ENCODE results near the gene SCT. TPM values are rescaled to one million over a fixed set of nuclear protein-coding genes. Genes with fewer than 3 reads are reported as not detected.

SCT gene
- total RNA-seq, 1 donor from 2014 or later: not detected

DNA sequence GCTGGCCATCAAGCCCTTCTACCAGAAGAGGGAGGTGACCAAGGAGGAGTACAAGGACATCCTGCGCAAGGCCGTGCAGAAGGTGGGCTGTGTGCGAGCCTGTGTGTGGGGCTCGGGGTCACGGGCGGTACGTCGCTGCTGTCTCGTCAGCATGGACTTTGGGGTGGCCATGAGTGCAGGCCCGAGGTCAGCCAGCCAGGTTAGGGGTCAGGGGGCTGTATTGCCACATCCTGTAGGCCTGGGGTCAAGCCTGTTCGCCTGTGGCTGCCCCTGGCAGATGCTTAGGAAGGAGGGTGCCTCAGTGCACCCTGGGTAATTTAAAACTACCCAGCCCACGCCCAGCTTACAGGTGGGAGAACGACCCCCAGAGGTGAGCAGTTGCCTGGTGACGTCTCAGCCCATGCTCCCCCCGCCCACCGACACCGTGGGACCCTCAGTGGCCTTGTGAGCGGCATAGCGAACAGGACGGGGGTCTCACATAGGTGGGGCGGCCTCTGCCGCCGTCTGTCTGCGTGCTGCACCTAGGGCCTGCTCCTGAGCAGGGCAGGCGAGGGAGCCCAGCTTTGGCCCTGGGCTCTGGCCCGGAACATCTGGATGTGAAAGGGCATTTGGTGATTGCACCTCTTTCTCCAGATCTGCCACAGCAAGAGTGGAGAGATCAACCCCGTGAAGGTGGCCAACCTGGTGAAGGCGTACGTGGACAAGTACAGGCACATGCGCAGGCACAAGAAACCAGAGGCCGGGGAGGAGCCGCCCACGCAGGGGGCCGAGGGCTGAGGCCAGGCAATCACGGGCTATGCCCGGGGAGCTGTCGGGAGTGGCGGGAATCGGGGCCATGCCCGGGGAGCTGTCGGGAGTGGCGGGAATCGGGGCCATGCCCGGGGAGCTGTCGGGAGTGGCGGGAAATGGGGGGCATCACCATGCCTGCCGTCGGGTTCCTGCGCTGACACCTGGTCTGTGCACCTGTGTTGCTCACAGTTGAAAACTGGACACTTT lies 15.7 kb downstream of the SCT start:
- DNase-seq (ENCODE audit: low read depth in 2 of 2): no peak

DNA sequence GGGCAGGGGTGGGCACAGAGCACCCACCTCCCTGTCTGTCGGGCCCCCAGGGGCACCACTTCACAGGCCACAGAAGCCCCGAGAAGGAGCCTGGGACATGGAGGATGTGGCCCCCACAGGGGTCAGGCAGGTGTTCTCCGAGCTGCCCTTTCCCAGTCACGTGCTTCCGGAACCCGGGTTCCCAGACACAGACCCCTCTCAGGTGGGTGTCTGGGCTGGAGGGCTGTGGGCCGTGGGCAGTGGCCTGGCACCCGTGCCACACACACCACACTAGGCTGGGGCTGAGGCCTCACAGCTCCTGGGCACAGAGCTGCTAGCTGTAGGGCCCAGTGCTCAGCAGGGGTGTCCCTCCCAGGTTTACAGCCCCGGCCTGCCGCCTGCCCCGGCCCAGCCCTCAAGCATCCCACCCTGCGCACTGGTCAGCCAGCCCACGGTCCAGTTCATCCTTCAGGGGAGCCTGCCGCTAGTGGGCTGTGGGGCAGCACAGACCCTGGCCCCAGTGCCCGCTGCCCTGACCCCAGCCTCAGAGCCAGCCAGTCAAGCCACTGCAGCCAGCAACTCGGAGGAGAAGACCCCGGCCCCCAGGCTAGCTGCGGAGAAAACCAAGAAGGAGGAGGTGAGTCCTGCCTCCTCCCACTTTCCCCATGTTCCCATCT lies 16.7 kb downstream of the SCT start:
- no peak for DNase-seq (ENCODE audit: low read depth in 2 of 2)

- DNase-seq (ENCODE audit: low read depth in 2 of 2): no peak
These were observed 17.6 kb downstream of the SCT start for GRCh38 chr11:609341-609811.

- peak in 1 of 2 donors; percentile 65 for DNase-seq (ENCODE audit: low read depth in 2 of 2)
These were observed 18.2 kb downstream of the SCT start for GRCh38 chr11:608791-609251.

- no peak for DNase-seq (ENCODE audit: low read depth in 2 of 2)
These were observed 18.9 kb downstream of the SCT start for GRCh38 chr11:607971-608659.

DNA sequence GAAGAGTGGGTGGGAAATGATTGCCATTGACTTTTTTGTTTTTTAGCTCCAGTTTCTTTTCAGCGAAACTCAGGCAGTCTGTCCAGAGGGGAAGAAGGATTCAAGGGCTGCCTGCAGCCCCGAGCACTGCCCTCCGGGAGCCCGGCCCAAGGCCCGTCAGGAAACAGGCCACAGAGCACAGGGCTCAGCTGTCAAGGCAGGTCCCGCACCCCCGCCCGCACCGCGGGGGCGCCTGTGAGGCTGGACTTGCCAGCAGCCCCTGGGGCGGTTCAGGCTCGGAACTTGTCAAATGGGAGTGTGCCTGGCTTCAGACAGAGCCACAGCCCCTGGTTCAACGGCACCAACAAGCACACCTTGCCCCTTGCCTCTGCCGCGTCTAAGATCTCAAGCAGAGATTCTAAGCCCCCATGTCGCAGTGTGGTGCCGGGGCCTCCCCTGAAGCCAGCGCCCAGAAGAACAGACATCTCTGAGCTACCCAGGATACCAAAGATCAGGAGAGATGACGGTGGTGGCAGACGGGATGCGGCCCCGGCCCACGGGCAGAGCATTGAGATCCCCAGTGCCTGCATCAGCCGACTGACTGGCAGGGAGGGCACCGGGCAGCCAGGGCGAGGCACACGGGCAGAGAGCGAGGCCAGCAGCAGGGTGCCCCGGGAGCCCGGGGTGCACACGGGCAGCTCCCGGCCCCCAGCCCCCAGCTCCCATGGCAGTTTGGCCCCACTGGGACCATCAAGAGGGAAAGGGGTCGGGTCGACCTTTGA lies 19.8 kb downstream of the SCT start:
- no peak for DNase-seq (ENCODE audit: low read depth in 2 of 2)

DNA sequence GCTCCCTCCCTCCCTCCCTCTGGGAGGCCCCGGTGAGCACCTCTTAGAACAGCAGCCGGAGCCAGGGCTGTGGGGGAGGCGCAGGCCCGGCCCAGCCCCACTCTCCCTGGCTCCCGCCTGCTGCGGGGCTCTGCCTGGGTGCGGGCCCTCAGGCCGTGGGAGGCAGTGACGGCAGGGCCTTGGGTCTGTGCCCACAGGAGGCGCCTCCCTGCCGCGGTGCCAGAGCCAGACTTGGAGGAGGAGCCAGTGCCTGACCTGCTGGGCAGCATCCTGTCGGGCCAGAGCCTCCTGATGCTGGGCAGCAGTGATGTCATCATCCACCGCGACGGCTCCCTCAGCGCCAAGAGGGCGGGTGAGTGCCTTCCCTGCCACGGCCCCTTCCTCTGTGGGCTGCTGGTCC lies 20.7 kb downstream of the SCT start:
- peak in 1 of 2 donors; percentile 32 for DNase-seq (ENCODE audit: low read depth in 2 of 2)

DNA sequence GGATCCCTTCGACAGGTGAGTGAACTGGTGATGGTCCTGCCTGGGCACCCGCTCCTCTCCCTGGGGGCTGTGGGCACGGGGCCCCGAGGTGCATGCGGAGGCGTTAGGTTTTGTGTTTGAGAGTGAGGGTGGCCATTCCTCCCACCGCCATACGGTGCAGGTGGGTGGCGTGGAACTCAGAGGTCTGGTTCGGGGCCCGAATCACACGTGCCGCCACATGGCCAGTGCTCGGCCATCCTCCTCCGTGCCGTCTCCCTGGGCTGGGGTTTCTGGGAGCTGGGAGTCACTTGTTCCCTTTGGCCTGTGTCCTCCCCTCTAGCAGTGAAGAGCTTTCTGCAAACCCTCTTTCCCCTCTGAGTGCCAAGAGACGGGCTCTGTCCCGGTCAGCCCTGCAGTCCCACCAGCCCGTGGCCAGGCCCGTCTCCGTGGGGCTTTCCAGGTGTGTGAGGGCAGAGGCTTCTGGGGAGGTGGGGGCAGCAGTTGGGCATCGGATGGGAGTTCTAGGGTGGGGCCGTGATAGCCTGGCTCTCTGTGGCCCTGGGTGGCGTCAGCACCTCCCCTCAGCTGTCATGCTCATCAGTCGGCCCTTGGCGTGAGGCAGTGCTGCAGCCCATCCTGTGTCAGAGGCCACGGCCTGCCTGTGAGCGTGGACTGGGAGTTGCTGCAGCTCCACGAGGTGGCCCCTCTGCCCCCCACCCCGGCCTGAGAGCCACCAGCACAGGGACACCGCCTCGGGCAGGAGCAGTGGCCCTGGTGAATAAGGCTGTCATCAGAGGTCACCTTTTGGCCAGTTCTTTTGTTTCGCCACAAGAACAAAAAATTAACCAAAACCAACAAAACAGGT lies 21.5 kb downstream of the SCT start:
- no peak for DNase-seq (ENCODE audit: low read depth in 2 of 2)

GRCh38 chr11:603154-603553 lies 23.8 kb downstream of the SCT start:
- no peak for DNase-seq (ENCODE audit: low read depth in 2 of 2)

- DNase-seq (ENCODE audit: low read depth in 2 of 2): no peak
These were observed 25.3 kb downstream of the SCT start for GRCh38 chr11:601573-602245.

DNA sequence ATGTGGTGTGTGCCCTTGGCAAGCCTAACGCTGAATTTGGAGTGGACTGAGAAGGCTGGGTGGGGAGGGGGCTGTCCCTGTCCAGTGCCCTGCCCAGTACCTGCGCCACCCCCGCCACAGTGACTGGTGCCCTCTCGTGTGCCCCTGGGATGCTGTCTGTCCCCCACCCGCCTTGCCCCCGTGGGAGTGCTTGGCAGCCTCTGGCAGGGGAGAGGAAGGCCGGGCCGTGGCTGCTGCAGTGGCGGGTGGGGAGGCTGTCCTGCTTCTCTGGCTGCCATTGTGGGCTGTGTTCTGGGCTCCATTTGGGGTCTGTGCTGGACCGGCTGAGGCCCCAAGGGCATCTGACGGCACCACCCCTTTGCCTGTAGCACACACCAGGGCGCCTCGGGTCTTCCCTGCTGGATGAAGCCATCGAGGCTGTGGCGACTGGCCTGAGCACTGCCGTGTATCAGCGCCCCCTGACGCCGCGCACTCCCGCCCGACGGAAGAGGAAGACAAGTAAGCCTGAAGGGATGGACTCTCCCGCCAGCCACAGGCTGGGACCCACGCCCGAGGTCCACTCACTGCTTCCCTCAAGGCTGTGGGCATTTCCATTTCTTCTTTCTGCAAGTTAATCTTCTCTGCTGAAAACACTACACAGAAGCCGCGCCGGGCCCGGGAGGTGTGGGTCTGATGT lies 28.8 kb downstream of the SCT start:
- no peak for DNase-seq (ENCODE audit: low read depth in 2 of 2)

GRCh38 chr11:597166-597725 lies 29.7 kb downstream of the SCT start:
- no peak for DNase-seq (ENCODE audit: low read depth in 2 of 2)

GRCh38 chr11:596374-596773 lies 30.6 kb downstream of the SCT start:
- DNase-seq (ENCODE audit: low read depth in 2 of 2): no peak

GRCh38 chr11:595400-595799 lies 31.6 kb downstream of the SCT start:
- DNase-seq (ENCODE audit: low read depth in 2 of 2): no peak

- no peak for DNase-seq (ENCODE audit: low read depth in 2 of 2)
These were observed 33.6 kb downstream of the SCT start for GRCh38 chr11:593347-593746.

DNA sequence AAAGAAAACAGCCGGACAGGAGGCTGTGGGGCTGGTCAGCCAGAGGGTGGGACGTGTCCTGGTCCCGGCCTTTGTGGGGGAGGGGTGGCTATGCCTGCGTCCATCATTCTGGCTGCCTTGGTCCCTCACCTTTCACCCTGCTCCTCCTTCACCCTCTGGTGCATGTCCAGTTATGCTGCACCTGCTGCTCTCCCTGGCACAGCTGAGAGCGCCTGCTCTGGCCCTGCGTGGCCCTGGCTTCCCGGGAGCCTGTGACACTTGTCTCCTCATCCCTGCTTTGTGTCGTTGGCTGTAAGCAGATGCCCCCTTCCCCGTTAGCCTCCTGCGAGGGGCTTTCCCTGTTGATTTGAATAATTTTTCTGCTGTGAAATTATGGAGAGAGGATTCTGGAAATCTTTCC lies 34.1 kb downstream of the SCT start:
- DNase-seq (ENCODE audit: low read depth in 2 of 2): no peak

DNA sequence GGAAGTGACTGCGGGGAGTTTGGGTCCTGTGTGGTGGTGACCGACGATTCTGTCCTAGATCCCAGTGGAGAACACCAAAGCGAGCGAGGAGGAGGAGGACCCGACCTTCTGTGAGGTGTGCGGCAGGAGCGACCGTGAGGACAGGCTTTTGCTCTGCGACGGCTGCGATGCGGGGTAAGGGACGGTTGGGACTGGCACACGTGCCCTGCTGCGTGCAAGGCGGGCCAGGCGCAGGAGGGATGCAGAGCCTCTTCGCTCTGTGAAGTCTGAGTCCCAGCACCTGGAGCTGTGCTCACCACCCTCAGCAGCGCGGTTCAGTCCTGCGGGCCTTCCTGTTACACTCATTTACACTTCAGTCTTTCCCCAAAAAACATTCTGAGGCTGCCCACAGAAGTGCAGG lies 34.5 kb downstream of the SCT start:
- DNase-seq (ENCODE audit: low read depth in 2 of 2): no peak

DNA sequence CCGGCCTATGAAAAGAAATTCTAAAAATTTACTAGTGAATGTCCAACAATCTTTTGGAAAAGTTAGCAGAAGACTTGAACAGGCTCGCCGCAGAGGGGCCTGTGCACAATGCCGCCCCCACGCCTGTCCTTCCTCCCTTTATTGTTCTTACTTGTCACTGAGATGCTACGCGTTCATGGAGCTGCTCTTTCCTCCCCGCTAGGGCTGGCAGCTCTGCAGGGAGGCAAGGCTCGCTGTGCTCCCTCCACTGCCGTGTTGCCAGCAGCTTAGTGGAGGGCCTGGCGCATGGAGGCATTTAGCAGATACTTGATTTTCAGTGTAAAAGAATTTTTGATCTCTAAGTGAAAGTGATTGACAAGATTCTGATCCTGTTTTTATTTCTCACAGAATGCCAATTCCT lies 36.0 kb downstream of the SCT start:
- DNase-seq (ENCODE audit: low read depth in 2 of 2): no peak

DNA sequence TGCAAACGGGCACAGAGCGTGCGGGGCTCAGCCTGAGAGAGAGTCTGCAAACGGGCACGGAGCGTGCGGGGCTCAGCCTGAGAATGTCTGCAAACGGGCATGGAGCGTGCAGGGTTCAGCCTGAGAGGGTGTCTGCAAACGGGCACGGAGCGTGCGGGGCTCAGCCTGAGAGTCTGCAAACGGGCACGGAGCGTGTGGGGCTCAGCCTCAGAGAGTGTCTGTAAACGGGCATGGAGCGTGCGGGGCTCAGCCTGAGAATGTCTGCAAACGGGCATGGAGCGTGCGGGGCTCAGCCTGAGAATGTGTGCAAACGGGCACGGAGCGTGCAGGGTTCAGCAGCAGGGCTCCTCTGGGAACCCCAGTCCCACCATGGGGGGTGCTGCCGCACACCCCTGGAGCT lies 37.2 kb downstream of the SCT start:
- no peak for DNase-seq (ENCODE audit: low read depth in 2 of 2)
